PFSK-1 (cell line): ENCODE measurements around the gene BEGAIN.

Experiments
- FOXP2 ChIP-seq: optimal IDR thresholded peaks from 2 replicates; pipeline ENCODE3; 2011; ENCODE audit warnings: borderline replicate concordance, control low read depth, inconsistent platforms; ENCODE audit not compliant: insufficient read depth; ENCODE audit errors: extremely low read length, extremely low read depth
- POLR2AphosphoS5 ChIP-seq: IDR thresholded peaks from 2 replicates; pipeline ENCODE4 v1.6.1; 2012; ENCODE audit warnings: low read depth, mild to moderate bottlenecking, control low read depth, low read length, moderate library complexity
- REST ChIP-seq, 2 experiments: IDR thresholded peaks; 2 replicates each; pipeline versions ENCODE4 v1.6.1 to v1.8.0; 2011 to 2012; ENCODE audit warnings: low read depth in 2 of 2, low read length in 2 of 2, control low read depth in 1 of 2, inconsistent platforms in 1 of 2, mild to moderate bottlenecking in 1 of 2, moderate library complexity in 1 of 2; ENCODE audit not compliant: insufficient read depth in 1 of 2
- SIN3A ChIP-seq: IDR thresholded peaks from 2 replicates; pipeline ENCODE4 v1.6.1; 2012; ENCODE audit warnings: mild to moderate bottlenecking, low read length, moderate library complexity, borderline replicate concordance; ENCODE audit not compliant: insufficient read depth
- TAF1 ChIP-seq: IDR thresholded peaks from 2 replicates; pipeline ENCODE4 v1.6.1; 2012; ENCODE audit warnings: low read length, control low read depth, borderline replicate concordance; ENCODE audit not compliant: insufficient read depth

The BEGAIN gene

GRCh38 chr14:100524233-100524932, 62.8 kb downstream of the BEGAIN start:
- TF ChIP-seq REST (IDR thresholded peaks at IDR 0.05; ENCODE audit: insufficient read depth in 1 of 2, low read depth in 2 of 2, low read length in 2 of 2) (no peak), POLR2AphosphoS5 (no peak), TAF1 (no peak), FOXP2 (no peak), SIN3A (no peak)

- TF ChIP-seq SIN3A (no peak), TAF1 (no peak), POLR2AphosphoS5 (no peak)
Measured at GRCh38 chr14:100523843-100524169, 63.4 kb downstream of the BEGAIN start.

GRCh38 chr14:100523131-100523842, 63.9 kb downstream of the BEGAIN start:
- TF ChIP-seq TAF1 (no peak), REST (IDR thresholded peaks at IDR 0.05; ENCODE audit: insufficient read depth in 1 of 2, low read depth in 2 of 2, low read length in 2 of 2) (no peak), FOXP2 (no peak), SIN3A (no peak), POLR2AphosphoS5 (no peak)

GRCh38 chr14:100522616-100523099, 64.6 kb downstream of the BEGAIN start:
- TF ChIP-seq SIN3A (no peak), TAF1 (no peak), FOXP2 (no peak), REST (IDR thresholded peaks at IDR 0.05; ENCODE audit: insufficient read depth in 1 of 2, low read depth in 2 of 2, low read length in 2 of 2) (no peak), POLR2AphosphoS5 (no peak)

- TF ChIP-seq TAF1 (no peak), REST (IDR thresholded peaks at IDR 0.05; ENCODE audit: insufficient read depth in 1 of 2, low read depth in 2 of 2, low read length in 2 of 2) (no peak), FOXP2 (no peak), POLR2AphosphoS5 (no peak), SIN3A (no peak)
Measured at GRCh38 chr14:100504372-100505078, 82.7 kb downstream of the BEGAIN start.
